ENCODE results near the gene MCUB. TPM values are rescaled to one million over a fixed set of nuclear protein-coding genes. Genes with fewer than 3 reads are reported as not detected.

The MCUB gene
- polyA plus RNA-seq, 1 donor from 2014 or later: 3.9 TPM

GRCh38 chr4:109574931-109575804, 15.1 kb downstream of the MCUB start:
- no peaks in the 10 kb centered on the region for H3K9me3 ChIP-seq (ENCODE audit: low read length)
- H4K20me1 ChIP-seq (ENCODE audit: insufficient read depth): no peaks in the 10 kb centered on the region
- no peak overlapping the region for H3K4me2 ChIP-seq (ENCODE audit: low read length)
- H3K9ac ChIP-seq (ENCODE audit: low read length): no peak overlapping the region
- H3K9me2 ChIP-seq (ENCODE audit: insufficient read depth, low read length): no peaks in the 10 kb centered on the region
- no peak overlapping the region for H2AFZ ChIP-seq (ENCODE audit: low read depth, low read length)
- TF ChIP-seq CTCF (IDR thresholded peaks at IDR 0.05; ENCODE audit: poor library complexity, severe bottlenecking): no peak
- TF ChIP-seq MXI1 (conservative IDR thresholded peaks at IDR 0.05; ENCODE audit: poor library complexity, severe bottlenecking): no peak
- no peak for TF ChIP-seq EP300 (conservative IDR thresholded peaks at IDR 0.05; ENCODE audit: poor library complexity, severe bottlenecking)
- TF ChIP-seq POLR2AphosphoS5 (IDR thresholded peaks at IDR 0.05): no peak
- no peak for TF ChIP-seq TAF1 (IDR thresholded peaks at IDR 0.05; ENCODE audit: low read depth)
- no peak for TF ChIP-seq EZH2 (IDR thresholded peaks at IDR 0.05; ENCODE audit: borderline replicate concordance, insufficient read depth, low read length, poor library complexity, severe bottlenecking)
- TF ChIP-seq REST (IDR thresholded peaks at IDR 0.05; ENCODE audit: borderline replicate concordance): no peak
- no peak for TF ChIP-seq SMC3 (conservative IDR thresholded peaks at IDR 0.05; ENCODE audit: poor library complexity)
- no peak for TF ChIP-seq RAD21 (conservative IDR thresholded peaks at IDR 0.05)
- H3K4me3 ChIP-seq (ENCODE audit: low read length): no peak overlapping the region
- H3K36me3 ChIP-seq (ENCODE audit: insufficient read depth, low read length): no peaks in the 10 kb centered on the region
- no peaks in the 10 kb centered on the region for H3K79me2 ChIP-seq (replicated peaks; ENCODE audit: insufficient read depth, low read length)
- H3K27me3 ChIP-seq (ENCODE audit: insufficient read depth, low read depth, low read length): no peaks in the 10 kb centered on the region
- H3K27ac ChIP-seq (ENCODE audit: low read length): no peak overlapping the region
- no peaks in the 10 kb centered on the region for H3F3A ChIP-seq (ENCODE audit: insufficient read depth, low read length, poor library complexity, severe bottlenecking)

- no peaks in the 10 kb centered on the region for H3K27me3 ChIP-seq (ENCODE audit: insufficient read depth, low read depth, low read length)
- no peak overlapping the region for H3K4me3 ChIP-seq (ENCODE audit: low read length)
- H3K9me3 ChIP-seq (ENCODE audit: low read length): no peaks in the 10 kb centered on the region
- H3K79me2 ChIP-seq (replicated peaks; ENCODE audit: insufficient read depth, low read length): no peaks in the 10 kb centered on the region
- H4K20me1 ChIP-seq (ENCODE audit: insufficient read depth): no peaks in the 10 kb centered on the region
- no peaks in the 10 kb centered on the region for H3K36me3 ChIP-seq (ENCODE audit: insufficient read depth, low read length)
- H3K4me2 ChIP-seq (ENCODE audit: low read length): no peak overlapping the region
- TF ChIP-seq RAD21 (conservative IDR thresholded peaks at IDR 0.05): no peak
- no peak for TF ChIP-seq MXI1 (conservative IDR thresholded peaks at IDR 0.05; ENCODE audit: poor library complexity, severe bottlenecking)
- no peak for TF ChIP-seq POLR2AphosphoS5 (IDR thresholded peaks at IDR 0.05)
- TF ChIP-seq SMC3 (conservative IDR thresholded peaks at IDR 0.05; ENCODE audit: poor library complexity): no peak
- TF ChIP-seq REST (IDR thresholded peaks at IDR 0.05; ENCODE audit: borderline replicate concordance): no peak
- TF ChIP-seq TAF1 (IDR thresholded peaks at IDR 0.05; ENCODE audit: low read depth): no peak
- no peak for TF ChIP-seq EP300 (conservative IDR thresholded peaks at IDR 0.05; ENCODE audit: poor library complexity, severe bottlenecking)
- no peak for TF ChIP-seq EZH2 (IDR thresholded peaks at IDR 0.05; ENCODE audit: borderline replicate concordance, insufficient read depth, low read length, poor library complexity, severe bottlenecking)
- no peak for TF ChIP-seq CTCF (IDR thresholded peaks at IDR 0.05; ENCODE audit: poor library complexity, severe bottlenecking)
- H3F3A ChIP-seq (ENCODE audit: insufficient read depth, low read length, poor library complexity, severe bottlenecking): no peaks in the 10 kb centered on the region
- no peak overlapping the region for H3K9ac ChIP-seq (ENCODE audit: low read length)
- no peaks in the 10 kb centered on the region for H3K9me2 ChIP-seq (ENCODE audit: insufficient read depth, low read length)
- no peak overlapping the region for H2AFZ ChIP-seq (ENCODE audit: low read depth, low read length)
- no peak overlapping the region for H3K27ac ChIP-seq (ENCODE audit: low read length)
Observed at GRCh38 chr4:109576462-109576861, 16.4 kb downstream of the MCUB start.

All from neural cell (in vitro differentiated cells).